Brain microvascular endothelial cell (primary cell): Measurements from ENCODE around the gene ZNF148.

Experiments used
- DNase-seq: peaks from one replicate; pipeline ENCODE4 v3.0.0-alpha.2; 2020
- H3K27ac ChIP-seq: fragments of 250-450 bp; sonication (Bioruptor Pico); 2 replicates; pipeline ENCODE4 v1.5.1; 2020; ENCODE audit warnings: mild to moderate bottlenecking, moderate library complexity
- H3K27me3 ChIP-seq: fragments of 250-450 bp; sonication (Bioruptor Pico); replicated peaks from 2 replicates; pipeline ENCODE4 v1.5.1; 2020; ENCODE audit warnings: mild to moderate bottlenecking
- H3K36me3 ChIP-seq: fragments of 250-450 bp; sonication (Bioruptor Pico); replicated peaks from 2 replicates; pipeline ENCODE4 v1.5.1; 2020; ENCODE audit warnings: mild to moderate bottlenecking
- H3K4me3 ChIP-seq: 2 replicates; pipeline ENCODE4 v1.5.1; 2011; ENCODE audit warnings: low read depth, mild to moderate bottlenecking, control low read depth, low read length, moderate library complexity
- in situ Hi-C: cut with HindIII; loops from 2 replicates; pipeline ENCODE4 v1.10.0; 2017; ENCODE audit warnings: low sequenced_read_pairs, low pct_ligation_motif_present
- TF ChIP-seq, protein P1 (sequence below): IDR thresholded peaks from 2 replicates; pipeline ENCODE4 v1.5.1; 2011; ENCODE audit warnings: low read depth, mild to moderate bottlenecking, moderate library complexity, low read length, control low read depth, inconsistent platforms; ENCODE audit errors: missing control alignments

The ZNF148 gene

DNA sequence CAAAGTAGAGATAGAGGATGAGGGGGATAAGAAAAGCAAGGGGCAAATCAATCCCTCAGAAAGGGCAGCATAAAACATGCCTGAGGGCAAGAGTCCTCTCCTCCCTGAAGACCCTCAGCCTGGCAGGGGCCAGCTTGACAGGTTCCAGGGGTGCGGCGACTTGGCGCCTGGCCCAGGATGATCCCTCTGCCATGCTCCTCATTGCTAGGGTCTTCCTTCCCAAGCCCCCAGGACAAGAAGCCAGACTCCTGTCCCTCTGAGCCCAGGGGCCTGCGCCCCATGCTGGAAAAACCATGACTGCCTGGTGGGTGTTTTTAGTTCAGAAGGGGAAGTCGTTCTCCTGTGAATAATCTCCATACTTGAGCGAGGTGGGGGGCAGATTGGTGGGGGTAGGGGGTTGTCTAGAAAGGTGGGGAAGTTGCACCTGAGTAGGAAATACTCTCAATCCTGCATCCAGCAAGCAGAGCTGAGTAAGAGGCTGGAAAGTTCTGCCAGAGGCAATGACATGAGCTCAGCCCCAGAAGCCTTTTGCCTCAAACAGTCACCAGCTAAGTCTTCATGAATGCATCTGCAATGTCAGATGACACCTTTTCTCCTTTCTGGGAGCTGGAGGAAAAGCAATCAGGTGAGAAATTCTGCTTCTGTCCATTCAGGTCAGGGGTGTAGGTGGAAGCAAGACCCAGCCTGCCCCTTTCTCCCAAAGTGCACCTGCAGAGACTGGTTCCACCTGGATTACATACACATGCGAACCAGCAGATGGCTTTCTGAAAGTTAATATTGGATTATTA lies 180.9 kb downstream of the ZNF148 start:
- in situ Hi-C loops = no loop called here
- Histone ChIP-seq H3K27ac (no peak overlapping the region), H3K4me3 (no peak overlapping the region), H3K27me3 (no peaks in the 10 kb centered on the region), H3K36me3 (no peaks in the 10 kb centered on the region)
- DNase-seq = no peak
- TF ChIP-seq, protein P1, sequence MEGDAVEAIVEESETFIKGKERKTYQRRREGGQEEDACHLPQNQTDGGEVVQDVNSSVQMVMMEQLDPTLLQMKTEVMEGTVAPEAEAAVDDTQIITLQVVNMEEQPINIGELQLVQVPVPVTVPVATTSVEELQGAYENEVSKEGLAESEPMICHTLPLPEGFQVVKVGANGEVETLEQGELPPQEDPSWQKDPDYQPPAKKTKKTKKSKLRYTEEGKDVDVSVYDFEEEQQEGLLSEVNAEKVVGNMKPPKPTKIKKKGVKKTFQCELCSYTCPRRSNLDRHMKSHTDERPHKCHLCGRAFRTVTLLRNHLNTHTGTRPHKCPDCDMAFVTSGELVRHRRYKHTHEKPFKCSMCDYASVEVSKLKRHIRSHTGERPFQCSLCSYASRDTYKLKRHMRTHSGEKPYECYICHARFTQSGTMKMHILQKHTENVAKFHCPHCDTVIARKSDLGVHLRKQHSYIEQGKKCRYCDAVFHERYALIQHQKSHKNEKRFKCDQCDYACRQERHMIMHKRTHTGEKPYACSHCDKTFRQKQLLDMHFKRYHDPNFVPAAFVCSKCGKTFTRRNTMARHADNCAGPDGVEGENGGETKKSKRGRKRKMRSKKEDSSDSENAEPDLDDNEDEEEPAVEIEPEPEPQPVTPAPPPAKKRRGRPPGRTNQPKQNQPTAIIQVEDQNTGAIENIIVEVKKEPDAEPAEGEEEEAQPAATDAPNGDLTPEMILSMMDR = no peak

DNA sequence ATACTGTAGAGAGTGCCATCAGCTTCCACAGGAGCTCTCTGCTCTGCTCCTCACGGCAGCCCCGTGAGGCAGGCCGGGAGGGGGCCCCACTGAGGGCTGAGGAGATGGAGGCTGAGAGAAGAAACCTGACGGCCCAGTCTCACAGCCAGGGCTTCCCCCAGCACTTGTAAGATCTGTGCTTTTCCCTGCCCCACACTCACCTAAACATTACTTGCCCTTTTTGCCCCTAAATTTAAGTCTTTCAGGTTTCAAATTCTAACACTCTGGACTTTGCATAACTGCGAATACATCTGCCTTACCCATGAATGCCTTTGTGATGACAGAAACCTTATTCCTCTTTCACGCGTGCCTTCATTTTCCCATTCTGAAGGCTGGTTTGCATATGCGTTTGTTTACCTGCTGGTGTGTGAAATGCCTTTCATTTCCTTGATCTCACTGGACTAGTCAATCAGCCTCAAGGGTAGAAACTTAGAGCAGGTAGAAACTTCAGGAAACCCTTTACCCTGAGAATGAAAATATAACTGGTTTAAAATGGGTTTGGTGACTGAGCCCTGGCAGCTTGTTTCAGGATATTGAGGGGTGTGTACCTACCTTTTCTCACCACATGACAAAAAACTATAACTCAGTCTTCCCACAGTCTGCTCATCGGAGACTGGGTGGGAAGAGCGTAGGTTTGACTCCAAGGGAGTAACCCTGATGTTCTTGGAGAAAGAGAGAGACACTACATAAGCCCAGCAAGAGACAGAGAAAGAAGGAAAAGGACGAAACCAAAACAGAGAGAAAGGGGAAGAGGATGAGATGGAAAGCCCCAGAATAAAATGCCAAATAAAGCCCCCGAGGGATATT lies 182.7 kb downstream of the ZNF148 start:
- DNase-seq = no peak
- TF ChIP-seq, protein P1 = peak; percentile 41
- no peaks in the 10 kb centered on the region for H3K36me3 ChIP-seq
- H3K27ac ChIP-seq = no peak overlapping the region
- no peak overlapping the region for H3K4me3 ChIP-seq
- in situ Hi-C loops = no loop called here
- no peaks in the 10 kb centered on the region for H3K27me3 ChIP-seq

DNA sequence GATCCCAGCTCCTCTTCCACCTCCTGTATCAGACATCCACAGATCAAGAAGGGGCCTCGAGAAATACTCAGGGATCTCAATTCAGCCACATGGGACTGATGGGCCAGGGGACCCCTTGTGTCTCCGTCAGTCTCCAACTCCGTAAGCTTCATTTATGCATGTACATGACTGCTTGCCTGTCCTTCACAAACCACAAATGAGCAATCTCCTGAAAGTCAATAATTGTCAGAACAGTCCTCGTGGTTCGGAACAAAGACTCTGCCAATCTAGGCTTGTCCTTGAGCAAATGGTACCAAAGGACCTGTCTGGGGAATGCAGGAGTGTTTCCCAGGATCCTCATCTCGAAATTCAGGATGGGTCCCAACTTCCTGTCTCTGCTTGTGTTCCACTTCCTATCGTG lies 183.4 kb downstream of the ZNF148 start:
- in situ Hi-C loops = no loop called here
- TF ChIP-seq, protein P1 = no peak
- H3K27me3 ChIP-seq = no peaks in the 10 kb centered on the region
- no peak overlapping the region for H3K4me3 ChIP-seq
- no peaks in the 10 kb centered on the region for H3K36me3 ChIP-seq
- no peak overlapping the region for H3K27ac ChIP-seq
- DNase-seq = no peak

DNA sequence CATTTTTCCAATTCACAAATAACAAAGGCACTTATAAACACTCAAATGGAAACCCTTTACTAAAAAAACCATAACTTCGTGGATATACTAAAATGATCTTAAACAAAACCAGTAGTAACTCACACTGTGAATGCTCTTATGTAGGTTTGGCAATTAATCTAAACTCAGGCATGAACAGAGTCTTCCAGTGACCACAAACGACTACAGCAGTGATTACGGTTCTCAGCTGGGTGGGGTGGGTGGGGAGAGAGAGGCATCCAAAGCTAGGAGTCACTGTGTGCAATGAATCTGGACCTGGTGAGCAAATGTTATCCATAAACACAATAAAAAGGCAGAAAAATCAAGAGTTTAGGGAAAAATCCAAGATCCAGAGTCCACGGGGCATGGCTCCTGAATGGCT lies 183.9 kb downstream of the ZNF148 start:
- no peak overlapping the region for H3K27ac ChIP-seq
- H3K36me3 ChIP-seq = no peaks in the 10 kb centered on the region
- no peaks in the 10 kb centered on the region for H3K27me3 ChIP-seq
- in situ Hi-C loops = no loop called here
- TF ChIP-seq, protein P1 = no peak
- no peak overlapping the region for H3K4me3 ChIP-seq
- DNase-seq = no peak

DNA sequence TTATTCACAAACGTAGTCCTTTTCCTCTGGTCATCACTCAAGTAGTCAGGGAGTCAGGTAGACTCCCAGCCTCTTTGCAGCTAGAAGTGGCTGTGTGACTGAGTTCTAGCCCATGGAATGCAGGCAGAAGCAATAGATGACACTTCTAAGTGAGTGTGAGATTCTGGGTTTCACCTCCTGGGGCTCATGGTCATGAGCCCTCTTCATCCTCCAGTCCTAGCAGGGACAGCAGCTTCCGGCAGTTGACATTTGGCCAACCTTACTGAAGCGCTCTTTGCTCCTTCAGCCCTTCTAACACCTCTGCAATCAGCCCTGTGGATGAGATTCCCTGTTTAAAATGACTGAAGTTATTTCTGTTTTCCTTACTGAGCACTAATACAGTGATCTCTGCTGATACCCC lies 184.3 kb downstream of the ZNF148 start:
- no peak for DNase-seq
- Histone ChIP-seq H3K27ac (no peak overlapping the region), H3K4me3 (no peak overlapping the region), H3K27me3 (no peaks in the 10 kb centered on the region), H3K36me3 (no peaks in the 10 kb centered on the region)
- TF ChIP-seq, protein P1 = no peak
- in situ Hi-C loops = no loop called here
